A549 (cell line): ENCODE results near the gene ACVR1.

Source experiments
- CTCF ChIP-seq: fragments of >200 bp; sonication (Bioruptor Twin); formaldehyde crosslinking; IDR thresholded peaks from 3 replicates; pipeline ENCODE4 v1.5.1; 2016
- TF ChIP-seq, protein P1 (sequence below): fragments of 200-600 bp; sonication (generic); IDR thresholded peaks from 2 replicates; pipeline ENCODE4 v1.6.1; 2016; ENCODE audit warnings: antibody characterized with exemption, mild to moderate bottlenecking, moderate library complexity

- TF ChIP-seq CTCF: no peak
- TF ChIP-seq, protein P1, sequence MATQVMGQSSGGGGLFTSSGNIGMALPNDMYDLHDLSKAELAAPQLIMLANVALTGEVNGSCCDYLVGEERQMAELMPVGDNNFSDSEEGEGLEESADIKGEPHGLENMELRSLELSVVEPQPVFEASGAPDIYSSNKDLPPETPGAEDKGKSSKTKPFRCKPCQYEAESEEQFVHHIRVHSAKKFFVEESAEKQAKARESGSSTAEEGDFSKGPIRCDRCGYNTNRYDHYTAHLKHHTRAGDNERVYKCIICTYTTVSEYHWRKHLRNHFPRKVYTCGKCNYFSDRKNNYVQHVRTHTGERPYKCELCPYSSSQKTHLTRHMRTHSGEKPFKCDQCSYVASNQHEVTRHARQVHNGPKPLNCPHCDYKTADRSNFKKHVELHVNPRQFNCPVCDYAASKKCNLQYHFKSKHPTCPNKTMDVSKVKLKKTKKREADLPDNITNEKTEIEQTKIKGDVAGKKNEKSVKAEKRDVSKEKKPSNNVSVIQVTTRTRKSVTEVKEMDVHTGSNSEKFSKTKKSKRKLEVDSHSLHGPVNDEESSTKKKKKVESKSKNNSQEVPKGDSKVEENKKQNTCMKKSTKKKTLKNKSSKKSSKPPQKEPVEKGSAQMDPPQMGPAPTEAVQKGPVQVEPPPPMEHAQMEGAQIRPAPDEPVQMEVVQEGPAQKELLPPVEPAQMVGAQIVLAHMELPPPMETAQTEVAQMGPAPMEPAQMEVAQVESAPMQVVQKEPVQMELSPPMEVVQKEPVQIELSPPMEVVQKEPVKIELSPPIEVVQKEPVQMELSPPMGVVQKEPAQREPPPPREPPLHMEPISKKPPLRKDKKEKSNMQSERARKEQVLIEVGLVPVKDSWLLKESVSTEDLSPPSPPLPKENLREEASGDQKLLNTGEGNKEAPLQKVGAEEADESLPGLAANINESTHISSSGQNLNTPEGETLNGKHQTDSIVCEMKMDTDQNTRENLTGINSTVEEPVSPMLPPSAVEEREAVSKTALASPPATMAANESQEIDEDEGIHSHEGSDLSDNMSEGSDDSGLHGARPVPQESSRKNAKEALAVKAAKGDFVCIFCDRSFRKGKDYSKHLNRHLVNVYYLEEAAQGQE: no peak
Observed at GRCh38 chr2:157900684-157901083, 24.6 kb upstream of the ACVR1 start.
